Measurements from ENCODE around the gene BRICD5.

GRCh38 chr16:2229091-2229490 is 18.4 kb upstream of the BRICD5 start:
- TF ChIP-seq POLR2A (IDR thresholded peaks at IDR 0.05) = no peak
- no peak for TF ChIP-seq CTCF (IDR thresholded peaks at IDR 0.05)
